Neural progenitor cell (in vitro differentiated cells): ENCODE data around the gene HELZ2. TPM values are rescaled to one million over a fixed set of nuclear protein-coding genes. Genes with fewer than 3 reads are reported as not detected.

Experiments
- DNase-seq: peaks from one replicate; pipeline ENCODE4 v3.0.0-alpha.2; 2016; ENCODE audit warnings: low spot score
- H2AFZ ChIP-seq: fragments of 200-600 bp; sonication (generic); replicated peaks from 2 replicates; pipeline ENCODE4 v1.6.1; 2016; ENCODE audit warnings: antibody characterized with exemption
- H3F3A ChIP-seq: fragments of 200-600 bp; sonication (generic); 2 replicates; pipeline ENCODE4 v1.6.1; 2016; ENCODE audit warnings: antibody characterized with exemption, low read depth
- H3K27ac ChIP-seq: fragments of 200-600 bp; sonication (generic); 2 replicates; pipeline ENCODE4 v1.5.1; 2016; ENCODE audit warnings: mild to moderate bottlenecking
- H3K27me3 ChIP-seq: fragments of 200-600 bp; sonication (generic); 2 replicates; pipeline ENCODE4 v1.6.1; 2016; ENCODE audit warnings: mild to moderate bottlenecking, moderate library complexity
- H3K36me3 ChIP-seq: fragments of 200-600 bp; sonication (generic); 2 replicates; pipeline ENCODE4 v1.5.1; 2016
- H3K4me1 ChIP-seq: fragments of 200-600 bp; sonication (generic); 2 replicates; pipeline ENCODE4 v1.6.1; 2016; ENCODE audit warnings: mixed run types
- H3K4me2 ChIP-seq: fragments of 200-600 bp; sonication (generic); 2 replicates; pipeline ENCODE4 v1.6.1; 2016
- H3K4me3 ChIP-seq: fragments of 200-600 bp; sonication (generic); 2 replicates; pipeline ENCODE4 v1.5.1; 2016
- H3K79me2 ChIP-seq: fragments of 200-600 bp; sonication (generic); 2 replicates; pipeline ENCODE4 v1.6.1; 2016; ENCODE audit warnings: low read depth
- H3K9ac ChIP-seq: fragments of 200-600 bp; sonication (generic); 2 replicates; pipeline ENCODE4 v1.6.1; 2016
- H3K9me3 ChIP-seq: fragments of 200-600 bp; sonication (generic); 2 replicates; pipeline ENCODE4 v1.5.1; 2016; ENCODE audit warnings: low read depth
- H4K20me1 ChIP-seq: fragments of 200-600 bp; sonication (generic); 2 replicates; pipeline ENCODE4 v1.6.1; 2016; ENCODE audit warnings: low read depth
- H3K27ac Mint-ChIP-seq: 3 replicates; pipeline ENCODE4 v1.8.0; 2021; ENCODE audit warnings: mixed read lengths
- H3K27me3 Mint-ChIP-seq: 2 replicates; pipeline ENCODE4 v1.8.0; 2022; ENCODE audit warnings: low read depth, mild to moderate bottlenecking, inconsistent platforms, moderate library complexity, mixed read lengths; ENCODE audit not compliant: insufficient read depth
- H3K36me3 Mint-ChIP-seq: 3 replicates; pipeline ENCODE4 v1.8.0; 2021; ENCODE audit warnings: mixed read lengths
- H3K4me1 Mint-ChIP-seq: 3 replicates; pipeline ENCODE4 v1.8.0; 2021; ENCODE audit warnings: mixed read lengths
- H3K4me3 Mint-ChIP-seq: 3 replicates; pipeline ENCODE4 v1.8.0; 2021; ENCODE audit warnings: mild to moderate bottlenecking, moderate library complexity, mixed read lengths
- H3K9me3 Mint-ChIP-seq: 3 replicates; pipeline ENCODE4 v1.8.0; 2020; ENCODE audit warnings: mixed read lengths
- CTCF ChIP-seq: fragments of 200-600 bp; sonication (generic); IDR thresholded peaks from 2 replicates; pipeline ENCODE4 v1.5.1; 2017; ENCODE audit warnings: antibody characterized with exemption, mild to moderate bottlenecking
- EZH2 ChIP-seq: fragments of 200-600 bp; sonication (generic); IDR thresholded peaks from 2 replicates; pipeline ENCODE4 v1.6.1; 2017; ENCODE audit warnings: antibody characterized with exemption, mild to moderate bottlenecking, moderate library complexity
- EZH2phosphoT487 ChIP-seq: fragments of 200-600 bp; sonication (generic); IDR thresholded peaks from 2 replicates; pipeline ENCODE4 v1.6.1; 2017; ENCODE audit warnings: antibody characterized with exemption
- total RNA-seq: library from RNA; depleted of rRNA; stranded (reverse); fragments of >200 nt; gene quantifications from 2 replicates; pipeline ENCODE4 v1.2.3, GENCODE V29; 2015; ENCODE audit warnings: low replicate concordance

The HELZ2 gene
- total RNA-seq, 1 donor from 2014 or later, result 2.9 TPM

GRCh38 chr20:63620991-63621390, 47.0 kb upstream of the HELZ2 start:
- peaks cover 2% of the 10 kb centered on the region for H3K27me3 Mint-ChIP-seq
- no peaks in the 10 kb centered on the region for H3K9me3 Mint-ChIP-seq
- H3K27ac Mint-ChIP-seq, result peak overlapping the region; percentile 46

GRCh38 chr20:63619505-63619904, 45.5 kb upstream of the HELZ2 start:
- H3K36me3 ChIP-seq, result no peaks in the 10 kb centered on the region
- TF ChIP-seq EZH2phosphoT487 (no peak), CTCF (no peak), EZH2 (no peak)
- no peaks in the 10 kb centered on the region for H3K27me3 ChIP-seq
- H3K9ac ChIP-seq, result no peak overlapping the region
- H3K4me1 Mint-ChIP-seq, result peaks cover 22% of the 10 kb centered on the region
- peaks cover under 1% of the 10 kb centered on the region for H3F3A ChIP-seq
- H2AFZ ChIP-seq, result no peak overlapping the region
- H3K4me3 Mint-ChIP-seq, result peak overlapping the region; percentile 43
- H3K9me3 Mint-ChIP-seq, result peaks cover 5% of the 10 kb centered on the region
- H4K20me1 ChIP-seq, result peaks cover 14% of the 10 kb centered on the region
- H3K27ac Mint-ChIP-seq, result no peak overlapping the region
- H3K27ac ChIP-seq, result no peak overlapping the region
- H3K4me2 ChIP-seq, result no peak overlapping the region
- no peak overlapping the region for H3K4me3 ChIP-seq
- H3K27me3 Mint-ChIP-seq, result peaks cover 2% of the 10 kb centered on the region
- H3K36me3 Mint-ChIP-seq, result peaks cover 43% of the 10 kb centered on the region
- no peaks in the 10 kb centered on the region for H3K9me3 ChIP-seq
- peaks cover 41% of the 10 kb centered on the region for H3K79me2 ChIP-seq
- DNase-seq, result no peak
- peaks cover 3% of the 10 kb centered on the region for H3K4me1 ChIP-seq

More at GRCh38 chr20:63620991-63621390, 47.0 kb upstream of the HELZ2 start:
- H2AFZ ChIP-seq, result no peak overlapping the region
- H3K4me3 ChIP-seq, result no peak overlapping the region
- H3K36me3 Mint-ChIP-seq, result peaks cover 31% of the 10 kb centered on the region
- no peak overlapping the region for H3K9ac ChIP-seq
- peaks cover 53% of the 10 kb centered on the region for H3K79me2 ChIP-seq
- no peak overlapping the region for H3K4me2 ChIP-seq
- peaks cover 29% of the 10 kb centered on the region for H3K4me1 Mint-ChIP-seq
- H3K27ac ChIP-seq, result no peak overlapping the region
- no peaks in the 10 kb centered on the region for H3K27me3 ChIP-seq
- DNase-seq, result no peak
- peaks cover 16% of the 10 kb centered on the region for H3F3A ChIP-seq
- peak overlapping the region; percentile 66 for H3K4me3 Mint-ChIP-seq
- no peak for TF ChIP-seq EZH2phosphoT487
- no peak for TF ChIP-seq EZH2
- TF ChIP-seq CTCF, result no peak
- peaks cover 14% of the 10 kb centered on the region for H4K20me1 ChIP-seq
- peaks cover 3% of the 10 kb centered on the region for H3K4me1 ChIP-seq
- H3K9me3 ChIP-seq, result no peaks in the 10 kb centered on the region
- H3K36me3 ChIP-seq, result no peaks in the 10 kb centered on the region

GRCh38 chr20:63619086-63619485, 45.0 kb upstream of the HELZ2 start:
- Mint-ChIP-seq H3K4me1 (peaks cover 20% of the 10 kb centered on the region), H3K36me3 (peaks cover 45% of the 10 kb centered on the region), H3K4me3 (peak overlapping the region; percentile 43), H3K9me3 (peaks cover 5% of the 10 kb centered on the region), H3K27ac (no peak overlapping the region), H3K27me3 (peaks cover 2% of the 10 kb centered on the region)
- no peaks in the 10 kb centered on the region for H3K36me3 ChIP-seq
- no peak overlapping the region for H3K4me2 ChIP-seq
- H3K27me3 ChIP-seq, result no peaks in the 10 kb centered on the region
- no peak overlapping the region for H2AFZ ChIP-seq
- no peak for TF ChIP-seq EZH2
- TF ChIP-seq EZH2phosphoT487, result no peak
- TF ChIP-seq CTCF, result no peak
- H3K79me2 ChIP-seq, result peaks cover 39% of the 10 kb centered on the region
- no peak overlapping the region for H3K4me3 ChIP-seq
- peaks cover 14% of the 10 kb centered on the region for H4K20me1 ChIP-seq
- no peaks in the 10 kb centered on the region for H3K9me3 ChIP-seq
- H3K27ac ChIP-seq, result no peak overlapping the region
- DNase-seq, result no peak
- peaks cover 3% of the 10 kb centered on the region for H3K4me1 ChIP-seq
- H3K9ac ChIP-seq, result no peak overlapping the region
- no peaks in the 10 kb centered on the region for H3F3A ChIP-seq
